ENCODE data around the gene TRIO. TPM values are rescaled to one million over a fixed set of nuclear protein-coding genes. Genes with fewer than 3 reads are reported as not detected.

TRIO gene
- total and polyA plus RNA-seq, 10 of the 15 experiments (the other 5 are each of a cell fraction or from before 2014, with no cell fraction given) = 5.1 to 96.4 (median 44.6) TPM

- peaks cover 16 to 25% of the 10 kb centered on the region in 2 experiments for H3K36me3 ChIP-seq (ENCODE audit: control insufficient read depth in 2 of 2, insufficient read depth in 2 of 2, low read length in 1 of 2)
- intact Hi-C loops (cut with micrococcal nuclease; ENCODE audit: unreplicated experiment) (no loop called here), in situ Hi-C loops (cut with MboI) (no loop called here)
- ChIA-PET RAD21 (ENCODE audit: unreplicated experiment) (no interaction called here), POLR2A (interaction anchor here (0.6 kb wide), 1 partner anchor 13 kb away, joined by 3 read pairs; no protein-coding TSS in a partner anchor), SMC1A (ENCODE audit: uncharacterized antibody, unreplicated experiment) (interaction anchor here (0.8 kb wide), 1 partner anchor 10 kb away, joined by 4 read pairs; no protein-coding TSS in a partner anchor), CTCF (interaction anchor here (2.1 kb wide), 1 partner anchor 358 kb away, joined by 4 read pairs; no protein-coding TSS in a partner anchor)
- WGBS (ENCODE audit: insufficient coverage, insufficient replicate concordance, low lambda C conversion rate, missing lambda C conversion rate) = 99% methylated on average over 14 of the region's 14 CpGs
- no peaks in the 10 kb centered on the region for H3K27me3 ChIP-seq (replicated peaks in 1 of 2; ENCODE audit: control insufficient read depth in 2 of 2, insufficient read depth in 2 of 2, low read length in 1 of 2)
- no peak overlapping the region for H3K4me2 ChIP-seq (ENCODE audit: control insufficient read depth, insufficient read depth)
- FAIRE-seq (no peak), ATAC-seq (no peak), DNase-seq (ENCODE audit: low read depth, low spot score) (no peak)
- H3K9ac ChIP-seq (ENCODE audit: control insufficient read depth, insufficient read depth, low read length) = no peak overlapping the region
- TF ChIP-seq NFYB (IDR thresholded peaks at IDR 0.05; ENCODE audit: insufficient read depth, low read depth, low read length) (no peak), SMC3 (IDR thresholded peaks at IDR 0.05; ENCODE audit: borderline replicate concordance, low read length) (no peak), NR2C2 (IDR thresholded peaks at IDR 0.05; ENCODE audit: borderline replicate concordance, control insufficient read depth, insufficient read length, low read depth) (no peak), ATF7 (IDR thresholded peaks at IDR 0.05; ENCODE audit: low read depth) (no peak), HDAC6 (IDR thresholded peaks at IDR 0.05; ENCODE audit: unreplicated experiment) (no peak), CREM (IDR thresholded peaks at IDR 0.05; ENCODE audit: low read depth) (no peak), BHLHE40 (IDR thresholded peaks at IDR 0.05; ENCODE audit: borderline replicate concordance in 1 of 2, low read depth in 2 of 2, low read length in 1 of 2) (no peak), MEF2B (IDR thresholded peaks at IDR 0.05; ENCODE audit: partially characterized antibody, poor library complexity, severe bottlenecking) (no peak), RELA (IDR thresholded peaks at IDR 0.05; ENCODE audit: borderline replicate concordance, partially characterized antibody) (no peak), PRDM15 (CRISPR knock-in tag; IDR thresholded peaks at IDR 0.05) (no peak), POLR2AphosphoS2 (IDR thresholded peaks at IDR 0.05; ENCODE audit: low read depth, low read length) (no peak), RUNX3 (IDR thresholded peaks at IDR 0.05; ENCODE audit: low read length) (no peak), USF1 (IDR thresholded peaks at IDR 0.05; ENCODE audit: borderline replicate concordance, extremely low read length, insufficient read depth, low read depth, low read length) (no peak)
- no peak overlapping the region for H2AFZ ChIP-seq (ENCODE audit: control insufficient read depth, low read depth, low read length)
- H4K20me1 ChIP-seq (ENCODE audit: control insufficient read depth, insufficient read depth) = no peaks in the 10 kb centered on the region
- no peaks in the 10 kb centered on the region for H3K9me3 ChIP-seq (replicated peaks; ENCODE audit: control insufficient read depth, insufficient read depth, low read length)
- no peak overlapping the region for H3K27ac ChIP-seq (ENCODE audit: control insufficient read depth, insufficient read depth)
- H3K4me1 ChIP-seq (ENCODE audit: control insufficient read depth, insufficient read depth, low read length) = no peaks in the 10 kb centered on the region
- no TSS peak for BruUV-seq (replicated peaks)
- no peak overlapping the region for H3K4me3 ChIP-seq
- no peaks in the 10 kb centered on the region for H3K79me2 ChIP-seq (ENCODE audit: control insufficient read depth, insufficient read depth, low read length)
Observed at GRCh38 chr5:14296533-14297331, 153.6 kb downstream of the TRIO start.
